Kidney (tissue), 14 donors: Measurements from ENCODE around the gene KNTC1. TPM values are rescaled to one million over a fixed set of nuclear protein-coding genes. Genes with fewer than 3 reads are reported as not detected.

ENCODE experiments used
- DNase-seq, 5 donors: peaks; one replicate each; pipeline ENCODE4 v3.0.0-alpha.2; 2013 to 2020
- FAIRE-seq: peaks from 2 replicates; lab custom pipeline; 2012; peaks lifted over from hg19 to GRCh38; lab: Jason Lieb, UNC
- H3K27ac ChIP-seq, 2 donors: one replicate each; pipeline ENCODE4 v1.7.0; 2013; ENCODE audit warnings: low read depth in 2 of 2, low read length in 2 of 2, inconsistent platforms in 1 of 2
- H3K27me3 ChIP-seq: one replicate; pipeline ENCODE4 v1.7.1; 2013; ENCODE audit warnings: low read length, inconsistent platforms; ENCODE audit not compliant: control insufficient read depth, insufficient read depth
- H3K36me3 ChIP-seq, 3 donors: one replicate each; pipeline versions ENCODE4 v1.7.0 to v1.7.1; 2013; ENCODE audit warnings: low read length in 3 of 3, control low read depth in 1 of 3, inconsistent platforms in 1 of 3; ENCODE audit not compliant: insufficient read depth in 3 of 3, control insufficient read depth in 2 of 3
- H3K4me1 ChIP-seq, 3 donors: one replicate each; pipeline versions ENCODE4 v1.7.0 to v1.7.1; 2013; ENCODE audit warnings: low read length in 3 of 3, inconsistent platforms in 1 of 3, low read depth in 1 of 3; ENCODE audit not compliant: control insufficient read depth in 2 of 3, insufficient read depth in 2 of 3
- H3K4me3 ChIP-seq, 3 donors: one replicate each; pipeline versions ENCODE4 v1.7.0 to v1.8.1; 2013; ENCODE audit warnings: low read length in 3 of 3, control low read depth in 1 of 3, inconsistent platforms in 1 of 3
- H3K9ac ChIP-seq, 3 donors: one replicate each; pipeline versions ENCODE4 v1.7.0 to v1.7.1; 2013; ENCODE audit warnings: low read length in 3 of 3, control low read depth in 1 of 3, inconsistent platforms in 1 of 3
- H3K9me3 ChIP-seq, 3 donors: one replicate each; pipeline versions ENCODE4 v1.7.0 to v1.7.1; 2013; ENCODE audit warnings: low read length in 3 of 3, control low read depth in 1 of 3, inconsistent platforms in 1 of 3; ENCODE audit not compliant: control insufficient read depth in 2 of 3, insufficient read depth in 1 of 3
- CTCF ChIP-seq: IDR thresholded peaks from 3 replicates; pipeline ENCODE4 v1.5.1; 2012; ENCODE audit warnings: mild to moderate bottlenecking, moderate library complexity, borderline replicate concordance; ENCODE audit not compliant: insufficient read depth; ENCODE audit errors: extremely low read depth
- intact Hi-C: fragments of 100-400 bp; cut with DNase I; formaldehyde crosslinking; loops from one replicate; pipeline ENCODE4 v1.11.1; 2022
- polyA plus RNA-seq: library from polyadenylated mRNA; stranded (reverse); fragments of 350-450 nt; fragmentation: Illumina TruSeq; extraction: RNeasy Lipid Tissue Mini Kit (QIAGEN cat#74804); gene quantifications from one replicate; pipeline ENCODE4 v1.2.3, GENCODE V29; 2014; ENCODE audit warnings: low read depth, low replicate concordance; ENCODE audit not compliant: insufficient read depth
- total RNA-seq: library from RNA; stranded (reverse); fragmentation: NEBNext Ultra II Directional; extraction: Animal tissue kit (Norgen Biotek cat#: 25700); gene quantifications from one replicate; pipeline ENCODE4 v1.2.1, GENCODE V29; 2021
- donor health status: control.
- donor health status: control.
- donor health status: control.
- donor health status: control.
- donor health status: control.
- donor health status: DM: yes; HTN: yes; CAD: no.
- donor health status: Normal renal cell carcinoma (clear cell type).

KNTC1 gene
- total and polyA plus RNA-seq, 2 donors from 2014 or later, result 4.3 to 12.6 TPM

GRCh38 chr12:122515275-122515674 lies 11.8 kb upstream of the KNTC1 start:
- intact Hi-C loops, result no loop called here
- Histone ChIP-seq H3K4me1 (no peaks in the 10 kb centered on the region), H3K27me3 (no peaks in the 10 kb centered on the region), H3K9me3 (no peaks in the 10 kb centered on the region), H3K36me3 (peaks cover 30 to 80% (median 55%) of the 10 kb centered on the region in 3 donors), H3K9ac (no peak overlapping the region), H3K4me3 (no peak overlapping the region), H3K27ac (no peak overlapping the region)
- TF ChIP-seq CTCF, result no peak
- FAIRE-seq (no peak), DNase-seq (no peak)

GRCh38 chr12:122516544-122517361 lies 10.3 kb upstream of the KNTC1 start:
- no peak overlapping the region for H3K4me3 ChIP-seq
- H3K4me1 ChIP-seq, result no peaks in the 10 kb centered on the region
- intact Hi-C loops, result no loop called here
- no peak overlapping the region for H3K9ac ChIP-seq
- H3K36me3 ChIP-seq, result peaks cover 33 to 81% (median 54%) of the 10 kb centered on the region in 3 donors
- H3K27me3 ChIP-seq, result no peaks in the 10 kb centered on the region
- no peak overlapping the region for H3K27ac ChIP-seq
- no peaks in the 10 kb centered on the region for H3K9me3 ChIP-seq
- no peak for TF ChIP-seq CTCF
- DNase-seq (no peak), FAIRE-seq (no peak)

- no peak overlapping the region for H3K27ac ChIP-seq
- H3K27me3 ChIP-seq, result no peaks in the 10 kb centered on the region
- H3K4me3 ChIP-seq, result no peak overlapping the region
- DNase-seq (no peak), FAIRE-seq (no peak)
- no peak for TF ChIP-seq CTCF
- intact Hi-C loops, result no loop called here
- peaks cover 0 to 4% (median under 1%) of the 10 kb centered on the region in 3 donors for H3K4me1 ChIP-seq
- H3K9ac ChIP-seq, result no peak overlapping the region
- H3K36me3 ChIP-seq, result peaks cover 36 to 74% (median 49%) of the 10 kb centered on the region in 3 donors
- no peaks in the 10 kb centered on the region for H3K9me3 ChIP-seq
These were observed 9.2 kb upstream of the KNTC1 start for GRCh38 chr12:122517877-122518276.
